ENCODE measurements around the gene SRP9.
A peak's percentile ranks its signal among the peaks of the same experiment; 100 is the strongest.

Gene SRP9

GRCh38 chr1:225765982-225766674 lies 11.5 kb upstream of the SRP9 start:
- Histone ChIP-seq H3K9me3 (no peaks in the 10 kb centered on the region), H3K4me1 (peaks cover 45% of the 10 kb centered on the region), H3K27me3 (no peaks in the 10 kb centered on the region), H3K27ac (no peak overlapping the region), H3K4me3 (no peak overlapping the region), H3K36me3 (no peaks in the 10 kb centered on the region), H3K9ac (no peak overlapping the region), H3K4me2 (peak overlapping the region; percentile 74; the same call in 1 of the 2 replicates), H4K20me1 (no peaks in the 10 kb centered on the region)
- no peak for TF ChIP-seq Cebpa-rat (IDR thresholded peaks at IDR 0.05)

- no peaks in the 10 kb centered on the region for H3K9me3 ChIP-seq
- H4K20me1 ChIP-seq: no peaks in the 10 kb centered on the region
- no peaks in the 10 kb centered on the region for H3K36me3 ChIP-seq
- H3K4me3 ChIP-seq: no peak overlapping the region
- peak overlapping the region; percentile 47; the same call in 1 of the 2 replicates for H3K9ac ChIP-seq
- TF ChIP-seq Cebpa-rat (IDR thresholded peaks at IDR 0.05): no peak
- peak overlapping the region; percentile 72 for H3K27ac ChIP-seq
- H3K4me1 ChIP-seq: peaks cover 51% of the 10 kb centered on the region
- no peaks in the 10 kb centered on the region for H3K27me3 ChIP-seq
- H3K4me2 ChIP-seq: peak overlapping the region; percentile 74
Measured at GRCh38 chr1:225766967-225767633, 10.5 kb upstream of the SRP9 start.

- Histone ChIP-seq H3K4me3 (no peak overlapping the region), H3K9ac (peak overlapping the region; percentile 47; the same call in 1 of the 2 replicates), H4K20me1 (no peaks in the 10 kb centered on the region), H3K4me1 (peaks cover 57% of the 10 kb centered on the region), H3K27ac (peak overlapping the region; percentile 72), H3K27me3 (no peaks in the 10 kb centered on the region), H3K36me3 (no peaks in the 10 kb centered on the region), H3K9me3 (no peaks in the 10 kb centered on the region), H3K4me2 (peak overlapping the region; percentile 74)
- no peak for TF ChIP-seq Cebpa-rat (IDR thresholded peaks at IDR 0.05)
Measured at GRCh38 chr1:225767634-225768540, 9.7 kb upstream of the SRP9 start.

GRCh38 chr1:225768662-225769426 lies 8.8 kb upstream of the SRP9 start:
- Histone ChIP-seq H3K4me3 (no peak overlapping the region), H3K4me1 (peaks cover 57% of the 10 kb centered on the region), H3K4me2 (peak overlapping the region; percentile 74), H3K36me3 (no peaks in the 10 kb centered on the region), H3K9me3 (no peaks in the 10 kb centered on the region), H3K9ac (no peak overlapping the region), H4K20me1 (no peaks in the 10 kb centered on the region), H3K27me3 (no peaks in the 10 kb centered on the region), H3K27ac (0 out of 2 replicates have a peak overlapping the region, but pooled peaks have one; percentile 72)
- TF ChIP-seq Cebpa-rat (IDR thresholded peaks at IDR 0.05): no peak

DNA sequence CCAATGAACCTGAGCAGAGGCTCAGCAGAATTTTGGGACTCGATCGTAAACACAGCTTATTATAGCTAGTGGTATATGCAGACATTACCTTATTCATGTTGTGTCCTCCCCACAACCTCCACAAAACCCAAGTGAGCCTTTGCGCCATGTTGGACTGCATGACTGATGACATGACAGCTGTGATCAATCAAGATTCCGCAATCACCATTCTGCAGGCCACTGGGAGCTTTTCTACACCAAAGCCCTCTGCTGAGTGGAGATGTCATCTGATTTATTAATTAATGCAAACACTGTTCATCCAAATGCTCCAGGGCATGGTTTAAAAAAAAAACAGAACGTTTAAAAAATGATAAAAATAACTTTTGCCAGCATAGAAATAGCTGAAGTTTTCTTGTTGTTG lies 7.9 kb upstream of the SRP9 start:
- Histone ChIP-seq H3K9me3 (peaks cover 1% of the 10 kb centered on the region), H3K9ac (no peak overlapping the region), H4K20me1 (no peaks in the 10 kb centered on the region), H3K27me3 (no peaks in the 10 kb centered on the region), H3K27ac (no peak overlapping the region), H3K36me3 (no peaks in the 10 kb centered on the region), H3K4me1 (peaks cover 50% of the 10 kb centered on the region), H3K4me2 (no peak overlapping the region), H3K4me3 (no peak overlapping the region)
- no peak for TF ChIP-seq Cebpa-rat (IDR thresholded peaks at IDR 0.05)

GRCh38 chr1:225770561-225771248 lies 6.9 kb upstream of the SRP9 start:
- Histone ChIP-seq H4K20me1 (no peaks in the 10 kb centered on the region), H3K27ac (no peak overlapping the region), H3K27me3 (no peaks in the 10 kb centered on the region), H3K9ac (no peak overlapping the region), H3K4me3 (no peak overlapping the region), H3K4me2 (no peak overlapping the region), H3K36me3 (no peaks in the 10 kb centered on the region), H3K9me3 (peaks cover 5% of the 10 kb centered on the region), H3K4me1 (peaks cover 54% of the 10 kb centered on the region)
- TF ChIP-seq Cebpa-rat (IDR thresholded peaks at IDR 0.05): no peak

GRCh38 chr1:225771661-225772322 lies 5.8 kb upstream of the SRP9 start:
- H3K27ac ChIP-seq: no peak overlapping the region
- no peaks in the 10 kb centered on the region for H4K20me1 ChIP-seq
- H3K27me3 ChIP-seq: no peaks in the 10 kb centered on the region
- no peak overlapping the region for H3K4me3 ChIP-seq
- peaks cover 58% of the 10 kb centered on the region for H3K4me1 ChIP-seq
- H3K9me3 ChIP-seq: peaks cover 5% of the 10 kb centered on the region
- peak overlapping the region; percentile 19; the same call in 1 of the 2 replicates for H3K4me2 ChIP-seq
- H3K9ac ChIP-seq: no peak overlapping the region
- H3K36me3 ChIP-seq: no peaks in the 10 kb centered on the region
- TF ChIP-seq Cebpa-rat (IDR thresholded peaks at IDR 0.05): no peak

- no peaks in the 10 kb centered on the region for H3K36me3 ChIP-seq
- no peak overlapping the region for H3K4me3 ChIP-seq
- H3K4me1 ChIP-seq: peaks cover 58% of the 10 kb centered on the region
- TF ChIP-seq Cebpa-rat (IDR thresholded peaks at IDR 0.05): no peak
- peak overlapping the region; percentile 19; the same call in 1 of the 2 replicates for H3K4me2 ChIP-seq
- peaks cover 5% of the 10 kb centered on the region for H3K9me3 ChIP-seq
- H4K20me1 ChIP-seq: no peaks in the 10 kb centered on the region
- H3K9ac ChIP-seq: no peak overlapping the region
- no peaks in the 10 kb centered on the region for H3K27me3 ChIP-seq
- H3K27ac ChIP-seq: no peak overlapping the region
Measured at GRCh38 chr1:225772323-225772768, 5.3 kb upstream of the SRP9 start.
